Peyer's patch (tissue), 4 donors: Measurements from ENCODE around the gene ALG11.

Experiments
- CTCF ChIP-seq, 6 experiments: fragments of 450-650 bp in 4 of 6; fragments of 200-600 bp in 2 of 6; sonication (generic) in 1 of 6; IDR thresholded peaks; one replicate each; pipeline ENCODE4 v1.5.1; 2017 to 2019; ENCODE audit warnings: antibody characterized with exemption in 6 of 6, mild to moderate bottlenecking in 3 of 6, moderate library complexity in 1 of 6
- POLR2A ChIP-seq, 2 donors: fragments of 450-650 bp; IDR thresholded peaks; one replicate each; pipeline ENCODE4 v1.5.1; 2017; ENCODE audit warnings: antibody characterized with exemption in 2 of 2, mild to moderate bottlenecking in 2 of 2, moderate library complexity in 2 of 2

GRCh38 chr13:51976423-51976822 lies 35.8 kb upstream of the ALG11 start:
- TF ChIP-seq POLR2A (IDR thresholded peaks at IDR 0.05) (no peak), CTCF (IDR thresholded peaks at IDR 0.05) (no peak)
